K562 (cell line): ENCODE data around the gene RBPJL. TPM values are rescaled to one million over a fixed set of nuclear protein-coding genes. Genes with fewer than 3 reads are reported as not detected.

Experiments
- CBFA2T3 ChIP-seq: fragments of 450-650 bp; IDR thresholded peaks from 2 replicates; pipeline ENCODE4 v1.6.1; 2017
- MAZ ChIP-seq, 2 experiments: fragments of 450-650 bp in 1 of 2; sonication (generic) in 1 of 2; formaldehyde crosslinking; IDR thresholded peaks in 1 of 2; conservative IDR thresholded peaks in 1 of 2; 2 replicates each; pipeline versions ENCODE4 v1.4.0 to v1.5.0; 2020; ENCODE audit warnings: mild to moderate bottlenecking in 1 of 2, missing genetic modification reagents in 1 of 2
- NFXL1 ChIP-seq: fragments of 450-650 bp; formaldehyde crosslinking; IDR thresholded peaks from 2 replicates; pipeline ENCODE4 v1.4.0; 2021; ENCODE audit warnings: mild to moderate bottlenecking
- PBX2 ChIP-seq, 2 experiments: IDR thresholded peaks in 1 of 2; conservative IDR thresholded peaks in 1 of 2; 2 replicates each; pipeline ENCODE4 v1.6.1; 2016; ENCODE audit warnings: low read depth in 2 of 2, mild to moderate bottlenecking in 1 of 2, missing compliant biosample characterization in 1 of 2, missing genetic modification characterization in 1 of 2, moderate library complexity in 1 of 2
- PPARD ChIP-seq: fragments of 250-450 bp; sonication (Bioruptor Pico); IDR thresholded peaks from 2 replicates; pipeline ENCODE4 v1.8.0; 2022; ENCODE audit warnings: inconsistent platforms, mild to moderate bottlenecking, moderate library complexity
- PRDM10 ChIP-seq: fragments of 450-650 bp; IDR thresholded peaks from 2 replicates; pipeline ENCODE4 v1.6.1; 2018; ENCODE audit not compliant: partially characterized antibody
- PRPF4 ChIP-seq: fragments of 200-400 bp; formaldehyde crosslinking; IDR thresholded peaks from one replicate; pipeline ENCODE4 v1.6.1; 2017; ENCODE audit warnings: low read length, low read depth, mild to moderate bottlenecking; ENCODE audit not compliant: insufficient read depth, poor library complexity, severe bottlenecking
- RCOR1 ChIP-seq, 2 experiments: IDR thresholded peaks; 2 replicates each; pipeline ENCODE4 v1.6.1; 2012; ENCODE audit warnings: low read depth in 2 of 2, low read length in 2 of 2, borderline replicate concordance in 1 of 2, improper control_type of control experiment in 1 of 2
- RHOXF2B ChIP-seq: fragments of 250-450 bp; sonication (Bioruptor Pico); conservative IDR thresholded peaks from 2 replicates; pipeline ENCODE4 v1.5.1; 2021
- SMAD2 ChIP-seq: fragments of 150-350 bp; IDR thresholded peaks from 2 replicates; pipeline ENCODE4 v1.6.1; 2014; ENCODE audit warnings: low read depth, mild to moderate bottlenecking, low read length
- TFE3 ChIP-seq: fragments of 450-650 bp; formaldehyde crosslinking; IDR thresholded peaks from 2 replicates; pipeline ENCODE4 v1.4.0; 2020; ENCODE audit warnings: mild to moderate bottlenecking, mixed read lengths
- ZBED1 ChIP-seq: IDR thresholded peaks from 2 replicates; pipeline ENCODE4 v1.6.1; 2014
- ZBTB2 ChIP-seq: fragments of 450-650 bp; IDR thresholded peaks from 2 replicates; pipeline ENCODE4 v1.6.1; 2016; ENCODE audit warnings: antibody characterized with exemption
- ZNF184 ChIP-seq: sonication (generic); formaldehyde crosslinking; IDR thresholded peaks from 2 replicates; pipeline ENCODE4 v1.5.0; 2020; ENCODE audit warnings: missing genetic modification reagents
- ZNF354B ChIP-seq: fragments of 250-450 bp; sonication (Bioruptor Pico); IDR thresholded peaks from 2 replicates; pipeline ENCODE4 v1.4.0; 2020
- ZNF444 ChIP-seq: fragments of 250-450 bp; sonication (Bioruptor Pico); IDR thresholded peaks from 2 replicates; pipeline ENCODE4 v1.4.0; 2020; ENCODE audit warnings: mild to moderate bottlenecking, moderate library complexity
- ZNF766 ChIP-seq: fragments of 200-800 bp; sonication (Bioruptor generic); conservative IDR thresholded peaks from 2 replicates; pipeline ENCODE4 v1.6.1; 2016; ENCODE audit warnings: missing genetic modification characterization, missing compliant biosample characterization
- polyA plus RNA-seq, 8 experiments: library from polyadenylated mRNA; depleted of rRNA in 4 of 8; stranded (reverse) in 5 of 8; unstranded in 3 of 8; fragments of >200 nt; fragmentation: Nextera tagmentation in 2 of 8; fragmentation: Illumina TruSeq in 1 of 8; extraction: Ambion mirVana in 2 of 8; extraction: Trizol in 1 of 8; gene quantifications; 2 replicates each; pipeline versions ENCODE4 v1.2.1 to v1.2.3, GENCODE V29; 2011 to 2014; ENCODE audit warnings: inconsistent platforms in 1 of 8, missing spikeins in 1 of 8
- total RNA-seq, 7 experiments: library from RNA; depleted of rRNA in 6 of 7; stranded (reverse); fragments of >200 nt in 6 of 7; fragmentation: Illumina TruSeq in 2 of 7; extraction: Trizol in 2 of 7; gene quantifications; 2 replicates each; pipeline versions ENCODE4 v1.2.1 to v1.2.3, GENCODE V29; 2011 to 2021; ENCODE audit warnings: low replicate concordance in 1 of 7

The RBPJL gene
- total and polyA plus RNA-seq, 9 of the 15 experiments (the other 6 are each of a cell fraction or from before 2014, with no cell fraction given): not detected

- TF ChIP-seq PRPF4 (no peak), PBX2 (CRISPR knock-in tag; IDR thresholded peaks at IDR 0.05; ENCODE audit: low read depth) (no peak), PBX2 (tag; conservative IDR thresholded peaks at IDR 0.05; ENCODE audit: low read depth) (no peak), PRDM10 (peak; percentile 40), CBFA2T3 (no peak), SMAD2 (no peak), MAZ (CRISPR knock-in tag; conservative IDR thresholded peaks at IDR 0.05 in 1 of 2, IDR thresholded peaks at IDR 0.05 in 1 of 2) (0 out of 4 replicates have a peak, but pooled peaks of 1 of the 2 experiments have one; percentile 53), RHOXF2B (no peak), ZNF184 (CRISPR knock-in tag) (no peak), ZNF354B (CRISPR knock-in tag) (no peak), PPARD (no peak), ZNF444 (CRISPR knock-in tag) (no peak), RCOR1 (IDR thresholded peaks at IDR 0.05; ENCODE audit: borderline replicate concordance in 1 of 2, low read depth in 2 of 2, low read length in 2 of 2) (no peak), ZNF766 (CRISPR knock-in tag) (no peak), TFE3 (no peak), ZBED1 (no peak), ZBTB2 (no peak), NFXL1 (no peak)
These were observed 13.3 kb upstream of the RBPJL start (continued) for GRCh38 chr20:45293041-45294002.
